HCT116 (cell line): ENCODE results near the gene SUMO3.

Experiments
- CTCF ChIP-seq, 3 experiments: fragments of 200-600 bp in 1 of 3; sonication (generic) in 1 of 3; IDR thresholded peaks in 2 of 3; conservative IDR thresholded peaks in 1 of 3; 2 replicates each; pipeline ENCODE4 v1.5.1; 2012 to 2017; ENCODE audit warnings: low read depth in 2 of 3, low read length in 2 of 3, antibody characterized with exemption in 1 of 3, borderline replicate concordance in 1 of 3, control low read depth in 1 of 3, mild to moderate bottlenecking in 1 of 3, mixed read lengths in 1 of 3, mixed run types in 1 of 3, moderate library complexity in 1 of 3; ENCODE audit not compliant: insufficient read depth in 1 of 3
- POLR2A ChIP-seq: IDR thresholded peaks from 2 replicates; pipeline ENCODE4 v1.7.0; 2011; ENCODE audit warnings: borderline replicate concordance; ENCODE audit not compliant: insufficient read depth, insufficient read length; ENCODE audit errors: extremely low read depth
- RAD21 ChIP-seq: IDR thresholded peaks from 2 replicates; pipeline ENCODE4 v1.6.1; 2012; ENCODE audit warnings: low read depth, mild to moderate bottlenecking
- REST ChIP-seq: IDR thresholded peaks from 2 replicates; pipeline ENCODE4 v1.6.1; 2012; ENCODE audit warnings: low read depth
- SIN3A ChIP-seq: IDR thresholded peaks from 2 replicates; pipeline ENCODE4 v1.6.1; 2012; ENCODE audit warnings: low read depth
- ZNF274 ChIP-seq: fragments of 200-500 bp; sonication (Bioruptor generic); IDR thresholded peaks from 2 replicates; pipeline ENCODE4 v1.6.1; 2014; ENCODE audit warnings: mild to moderate bottlenecking, low read depth, low read length, inconsistent platforms
- TF ChIP-seq, protein P1 (sequence below): IDR thresholded peaks from 2 replicates; pipeline ENCODE4 v1.6.1; 2011; ENCODE audit warnings: mild to moderate bottlenecking, low read length, moderate library complexity; ENCODE audit not compliant: insufficient replicate concordance; ENCODE audit errors: extremely low read depth
- TF ChIP-seq, protein P2 (sequence below): IDR thresholded peaks from 2 replicates; pipeline ENCODE4 v1.6.1; 2012

GRCh38 chr21:44779417-44780136 lies 38.3 kb downstream of the SUMO3 start:
- no peak for TF ChIP-seq CTCF (IDR thresholded peaks at IDR 0.05 in 2 of 3, conservative IDR thresholded peaks at IDR 0.05 in 1 of 3; ENCODE audit: borderline replicate concordance in 1 of 3, insufficient read depth in 1 of 3, low read depth in 2 of 3, low read length in 2 of 3)
- TF ChIP-seq REST: no peak
- no peak for TF ChIP-seq POLR2A
- TF ChIP-seq ZNF274: no peak
- no peak for TF ChIP-seq SIN3A
- TF ChIP-seq, protein P1, sequence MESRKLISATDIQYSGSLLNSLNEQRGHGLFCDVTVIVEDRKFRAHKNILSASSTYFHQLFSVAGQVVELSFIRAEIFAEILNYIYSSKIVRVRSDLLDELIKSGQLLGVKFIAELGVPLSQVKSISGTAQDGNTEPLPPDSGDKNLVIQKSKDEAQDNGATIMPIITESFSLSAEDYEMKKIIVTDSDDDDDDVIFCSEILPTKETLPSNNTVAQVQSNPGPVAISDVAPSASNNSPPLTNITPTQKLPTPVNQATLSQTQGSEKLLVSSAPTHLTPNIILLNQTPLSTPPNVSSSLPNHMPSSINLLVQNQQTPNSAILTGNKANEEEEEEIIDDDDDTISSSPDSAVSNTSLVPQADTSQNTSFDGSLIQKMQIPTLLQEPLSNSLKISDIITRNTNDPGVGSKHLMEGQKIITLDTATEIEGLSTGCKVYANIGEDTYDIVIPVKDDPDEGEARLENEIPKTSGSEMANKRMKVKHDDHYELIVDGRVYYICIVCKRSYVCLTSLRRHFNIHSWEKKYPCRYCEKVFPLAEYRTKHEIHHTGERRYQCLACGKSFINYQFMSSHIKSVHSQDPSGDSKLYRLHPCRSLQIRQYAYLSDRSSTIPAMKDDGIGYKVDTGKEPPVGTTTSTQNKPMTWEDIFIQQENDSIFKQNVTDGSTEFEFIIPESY: no peak
- TF ChIP-seq RAD21: no peak
- TF ChIP-seq, protein P2, sequence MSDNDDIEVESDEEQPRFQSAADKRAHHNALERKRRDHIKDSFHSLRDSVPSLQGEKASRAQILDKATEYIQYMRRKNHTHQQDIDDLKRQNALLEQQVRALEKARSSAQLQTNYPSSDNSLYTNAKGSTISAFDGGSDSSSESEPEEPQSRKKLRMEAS: no peak
